B cell (primary cell): ENCODE measurements around the gene INTS3. TPM values are rescaled to one million over a fixed set of nuclear protein-coding genes. Genes with fewer than 3 reads are reported as not detected.

Source experiments
- ATAC-seq: fragments of 200-7000 bp; cut with Tn5 transposase; one replicate; pipeline ENCODE4 v1.10.0; 2021; ENCODE audit warnings: low read depth, mild to moderate bottlenecking, moderate number of reproducible peaks, moderate library complexity
- CTCF ChIA-PET: fragments of 350-600 bp; sonication (Branson Sonifier 250); formaldehyde crosslinking; loops from one replicate; lab custom pipeline; 2021; ENCODE audit warnings: antibody characterized with exemption, inconsistent platforms; lab: Charles Lee
- POLR2A ChIA-PET: fragments of 350-600 bp; sonication (Branson Sonifier 250); formaldehyde crosslinking; loops from one replicate; lab custom pipeline; 2021; ENCODE audit warnings: antibody characterized with exemption; lab: Charles Lee
- DNase-seq: peaks from one replicate; pipeline ENCODE4 v3.0.0; 2013
- H2AFZ ChIP-seq: 2 replicates; pipeline ENCODE4 v1.6.1; 2012; ENCODE audit warnings: mild to moderate bottlenecking, low read depth, low read length; ENCODE audit not compliant: insufficient read depth, poor library complexity, severe bottlenecking
- H3K27ac ChIP-seq, 2 donors: 1 replicate in 1 of 2; 2 replicates in 1 of 2; pipeline ENCODE4 v1.5.1; 2012 to 2013; ENCODE audit warnings: low read length in 2 of 2, mild to moderate bottlenecking in 2 of 2, moderate library complexity in 1 of 2
- H3K27me3 ChIP-seq, 4 experiments: fragments of 200-600 bp in 1 of 4; sonication (generic) in 1 of 4; replicated peaks in 1 of 4; 1 replicate in 2 of 4; 2 replicates in 2 of 4; pipeline versions ENCODE4 v1.6.1 to v1.7.0; 2013 to 2016; ENCODE audit warnings: low read length in 3 of 4, mild to moderate bottlenecking in 2 of 4, mixed read lengths in 1 of 4, moderate library complexity in 1 of 4; ENCODE audit not compliant: insufficient read depth in 4 of 4, control insufficient read depth in 3 of 4; ENCODE audit errors: control extremely low read depth in 1 of 4
- H3K36me3 ChIP-seq, 2 experiments: replicated peaks in 1 of 2; 1 replicate in 1 of 2; 2 replicates in 1 of 2; pipeline versions ENCODE4 v1.6.1 to v1.7.1; 2013; ENCODE audit warnings: low read length in 1 of 2; ENCODE audit not compliant: insufficient read depth in 2 of 2, control insufficient read depth in 1 of 2; ENCODE audit errors: control extremely low read depth in 1 of 2, extremely low read depth in 1 of 2
- H3K4me1 ChIP-seq, 2 donors: fragments of 200-600 bp in 1 of 2; sonication (generic) in 1 of 2; 1 replicate in 1 of 2; 2 replicates in 1 of 2; pipeline versions ENCODE4 v1.5.1 to v1.6.1; 2013 to 2017; ENCODE audit warnings: low read length in 2 of 2; ENCODE audit not compliant: control insufficient read depth in 2 of 2, insufficient read depth in 2 of 2
- H3K4me2 ChIP-seq: replicated peaks from 2 replicates; pipeline ENCODE3; 2012; ENCODE audit warnings: mild to moderate bottlenecking, low read depth, low read length; ENCODE audit not compliant: poor library complexity, severe bottlenecking
- H3K4me3 ChIP-seq, 5 experiments: fragments of 200-600 bp in 1 of 5; sonication (generic) in 1 of 5; 1 replicate in 3 of 5; 2 replicates in 2 of 5; pipeline versions ENCODE4 v1.5.1 to v1.7.0; 2011 to 2016; ENCODE audit warnings: low read length in 4 of 5, mild to moderate bottlenecking in 4 of 5, low read depth in 2 of 5, control low read depth in 1 of 5, moderate library complexity in 1 of 5; ENCODE audit not compliant: insufficient read depth in 1 of 5; ENCODE audit errors: control extremely low read depth in 1 of 5, extremely low read depth in 1 of 5
- H3K79me2 ChIP-seq: fragments of 200-600 bp; sonication (generic); one replicate; pipeline ENCODE4 v1.6.0; 2016; ENCODE audit warnings: low read length; ENCODE audit not compliant: control insufficient read depth, insufficient read depth
- H3K9ac ChIP-seq: fragments of 200-600 bp; sonication (generic); 2 replicates; pipeline ENCODE4 v1.6.1; 2017; ENCODE audit warnings: mild to moderate bottlenecking, low read length, moderate library complexity
- H3K9me3 ChIP-seq, 3 donors: one replicate each; pipeline versions ENCODE4 v1.6.1 to v1.7.1; 2013; ENCODE audit warnings: low read length in 2 of 3; ENCODE audit not compliant: control insufficient read depth in 2 of 3, insufficient read depth in 1 of 3; ENCODE audit errors: control extremely low read depth in 1 of 3
- H4K20me1 ChIP-seq: 2 replicates; pipeline ENCODE4 v1.6.0; 2012; ENCODE audit warnings: mild to moderate bottlenecking, low read length; ENCODE audit not compliant: insufficient read depth, control insufficient read depth, poor library complexity, severe bottlenecking
- H3K27ac Mint-ChIP-seq: one replicate; pipeline ENCODE4 v1.8.0; 2021; ENCODE audit warnings: mixed read lengths
- H3K27me3 Mint-ChIP-seq: one replicate; pipeline ENCODE4 v1.8.0; 2021; ENCODE audit warnings: mixed read lengths
- H3K4me1 Mint-ChIP-seq: one replicate; pipeline ENCODE4 v1.8.0; 2021; ENCODE audit warnings: mixed read lengths
- H3K4me3 Mint-ChIP-seq: one replicate; pipeline ENCODE4 v1.8.0; 2021; ENCODE audit warnings: mixed read lengths
- H3K9me3 Mint-ChIP-seq: one replicate; pipeline ENCODE4 v1.8.0; 2022; ENCODE audit warnings: mixed read lengths; ENCODE audit not compliant: insufficient read depth
- CTCF ChIP-seq: fragments of 200-600 bp; IDR thresholded peaks from one replicate; pipeline ENCODE4 v1.8.0; 2022; ENCODE audit warnings: antibody characterized with exemption, mild to moderate bottlenecking
- EZH2 ChIP-seq: IDR thresholded peaks from 2 replicates; pipeline ENCODE4 v1.6.1; 2012; ENCODE audit warnings: borderline replicate concordance, low read depth, mild to moderate bottlenecking, moderate library complexity, low read length; ENCODE audit not compliant: insufficient read depth, poor library complexity, severe bottlenecking
- WGBS: methylation state at CpG from one replicate; pipeline ENCODE4 v1.1.5; 2013; ENCODE audit warnings: missing lambda C conversion rate; ENCODE audit not compliant: insufficient coverage; 5-methylcytosine and 5-hydroxymethylcytosine counted together
- intact Hi-C: fragments of 100-400 bp; cut with micrococcal nuclease; formaldehyde crosslinking; loops from one replicate; pipeline ENCODE4 v1.10.0; 2022
- polyA plus RNA-seq: library from polyadenylated mRNA; depleted of rRNA; stranded (reverse); fragments of >200 nt; gene quantifications from 2 replicates; pipeline ENCODE4 v1.2.3, GENCODE V29; 2012
- total RNA-seq, 2 donors: library from RNA; stranded (reverse); fragments of 120-200 nt in 1 of 2; gene quantifications; 1 replicate in 1 of 2; 2 replicates in 1 of 2; pipeline versions ENCODE4 v1.2.3 to v1.2.4, GENCODE V29; 2013 to 2022

The INTS3 gene
- total and polyA plus RNA-seq, 2 donors (not counting 1 experiment from before 2014, with no cell fraction given) = 69.1 to 84.1 TPM

GRCh38 chr1:153805042-153805745 lies 77.3 kb downstream of the INTS3 start:
- ATAC-seq (peak; percentile 98), DNase-seq (peak; percentile 91)
- H3K4me1 ChIP-seq = peaks cover 22 to 33% of the 10 kb centered on the region in 2 donors
- peak overlapping the region; percentile 82 to 88 for H3K27ac ChIP-seq
- H3K4me1 Mint-ChIP-seq = peaks cover 30% of the 10 kb centered on the region
- H3K27ac Mint-ChIP-seq = peak overlapping the region; percentile 81
- no peaks in the 10 kb centered on the region for H4K20me1 ChIP-seq
- 0% methylated on average over 1 of the region's 5 CpGs for WGBS
- intact Hi-C loops = loop anchor here (1.0 to 2.0 kb wide), 5 partner anchors 8 to 140 kb away; no protein-coding TSS in a partner anchor
- peaks cover 7 to 32% of the 10 kb centered on the region in 2 experiments for H3K36me3 ChIP-seq
- CTCF ChIA-PET = interaction anchor here (0.8 to 5.4 kb wide), 3 partner anchors 8 to 181 kb away, joined by 3 to 39 read pairs (median 9); partner anchors contain the start of gene RAB13
- H3K9me3 Mint-ChIP-seq = no peaks in the 10 kb centered on the region
- H3K79me2 ChIP-seq = peaks cover 18% of the 10 kb centered on the region
- no peaks in the 10 kb centered on the region for H3K27me3 Mint-ChIP-seq
- no peak overlapping the region for H3K4me3 ChIP-seq
- H3K4me3 Mint-ChIP-seq = peak overlapping the region; percentile 21
- no peaks in the 10 kb centered on the region for H3K9me3 ChIP-seq
- POLR2A ChIA-PET = interaction anchor here (0.6 to 1.8 kb wide), 5 partner anchors 28 to 185 kb away, joined by 3 to 8 read pairs (median 5); partner anchors contain the start of genes CHTOP, CREB3L4 and RPS27
- H3K9ac ChIP-seq = no peak overlapping the region
- peak overlapping the region; percentile 41 for H3K4me2 ChIP-seq
- TF ChIP-seq CTCF = no peak
- no peak for TF ChIP-seq EZH2
- H3K27me3 ChIP-seq = no peaks in the 10 kb centered on the region
- no peak overlapping the region for H2AFZ ChIP-seq
